A549 (cell line): ENCODE results near the gene SLC7A11. TPM values are rescaled to one million over a fixed set of nuclear protein-coding genes. Genes with fewer than 3 reads are reported as not detected.

Experiments used
- ATAC-seq, 2 experiments: fragments of 200-7000 bp in 1 of 2; fragments of >200 bp in 1 of 2; cut with Nextera tagmentation in 1 of 2; cut with Tn5 transposase in 1 of 2; 3 replicates each; pipeline versions ENCODE4 v1.8.0 to v1.9.1; 2018 to 2020; ENCODE audit warnings: mild to moderate bottlenecking in 1 of 2, moderate library complexity in 1 of 2
- CTCF ChIA-PET: fragments of 300-600 bp; sonication (Branson Sonifier 250); formaldehyde crosslinking; extraction: SDS; loops from one replicate; lab custom pipeline; 2021; ENCODE audit warnings: antibody characterized with exemption, inconsistent platforms; lab: Yijun Ruan, JAX
- POLR2A ChIA-PET: fragments of 350-600 bp; formaldehyde crosslinking; extraction: SDS; loops from one replicate; lab custom pipeline; 2021; ENCODE audit warnings: antibody characterized with exemption, inconsistent platforms; lab: Yijun Ruan, JAX
- DNase-seq, 2 experiments: peaks; one replicate each; pipeline versions ENCODE4 v3.0.0 to v3.0.0-alpha.2; 2011 to 2016; ENCODE audit warnings: low read depth in 1 of 2, low spot score in 1 of 2
- FAIRE-seq: peaks from 2 replicates; lab custom pipeline; 2011; peaks lifted over from hg19 to GRCh38; lab: Jason Lieb, UNC
- H3K27ac ChIP-seq, 2 experiments: fragments of >200 bp; sonication (Bioruptor Twin); formaldehyde crosslinking; 3 replicates each; pipeline ENCODE4 v1.5.1; 2016 to 2017
- H3K4me1 ChIP-seq: fragments of >200 bp; sonication (Bioruptor Twin); formaldehyde crosslinking; 3 replicates; pipeline ENCODE4 v1.6.1; 2016
- H3K4me2 ChIP-seq: fragments of >200 bp; sonication (Bioruptor Twin); formaldehyde crosslinking; 3 replicates; pipeline ENCODE4 v1.6.1; 2016
- H3K4me3 ChIP-seq: fragments of >200 bp; sonication (Bioruptor Twin); formaldehyde crosslinking; 3 replicates; pipeline ENCODE4 v1.5.1; 2016
- H3K9me3 ChIP-seq: fragments of >200 bp; sonication (Bioruptor Twin); formaldehyde crosslinking; 3 replicates; pipeline ENCODE4 v1.6.1; 2016
- ATOH8 ChIP-seq: fragments of 250-450 bp; sonication (Bioruptor Pico); IDR thresholded peaks from 2 replicates; pipeline ENCODE4 v1.5.0; 2020; ENCODE audit warnings: low read depth, mild to moderate bottlenecking, moderate library complexity
- BHLHE40 ChIP-seq: IDR thresholded peaks from 2 replicates; pipeline ENCODE4 v1.6.1; 2012; ENCODE audit warnings: low read depth, low read length, inconsistent platforms
- CBX8 ChIP-seq: fragments of 200-600 bp; sonication (generic); IDR thresholded peaks from 2 replicates; pipeline ENCODE4 v1.6.1; 2016
- CHD4 ChIP-seq: fragments of 200-600 bp; sonication (generic); IDR thresholded peaks from 2 replicates; pipeline ENCODE4 v1.6.1; 2016; ENCODE audit warnings: antibody characterized with exemption, mild to moderate bottlenecking, borderline replicate concordance
- FOSL2 ChIP-seq, 2 experiments: fragments of 450-650 bp in 1 of 2; fragments of >200 bp in 1 of 2; sonication (Bioruptor Twin) in 1 of 2; formaldehyde crosslinking; IDR thresholded peaks; 2 replicates each; pipeline versions ENCODE4 v1.5.0 to v1.6.1; 2016 to 2020; ENCODE audit warnings: mild to moderate bottlenecking in 1 of 2, moderate library complexity in 1 of 2
- FOXS1 ChIP-seq: fragments of 250-450 bp; sonication (Bioruptor Pico); IDR thresholded peaks from 2 replicates; pipeline ENCODE4 v1.5.0; 2020; ENCODE audit warnings: mild to moderate bottlenecking, moderate library complexity
- HEYL ChIP-seq: fragments of 250-450 bp; sonication (Bioruptor Pico); IDR thresholded peaks from 2 replicates; pipeline ENCODE4 v1.8.0; 2021; ENCODE audit warnings: mild to moderate bottlenecking, moderate library complexity
- HMGXB4 ChIP-seq: fragments of 250-450 bp; sonication (Bioruptor Pico); IDR thresholded peaks from 2 replicates; pipeline ENCODE4 v1.5.0; 2021; ENCODE audit warnings: mild to moderate bottlenecking, moderate library complexity, borderline replicate concordance
- HOXA7 ChIP-seq: fragments of 250-450 bp; sonication (Bioruptor Pico); IDR thresholded peaks from 2 replicates; pipeline ENCODE4 v1.5.0; 2020; ENCODE audit warnings: mild to moderate bottlenecking, moderate library complexity
- KDM5A ChIP-seq: fragments of 200-600 bp; sonication (generic); IDR thresholded peaks from 2 replicates; pipeline ENCODE4 v1.6.1; 2016; ENCODE audit warnings: antibody characterized with exemption, mild to moderate bottlenecking
- MAX ChIP-seq: IDR thresholded peaks from 2 replicates; pipeline ENCODE4 v1.6.1; 2012
- NR3C1 ChIP-seq: fragments of >200 bp; sonication (Bioruptor Twin); formaldehyde crosslinking; IDR thresholded peaks from 3 replicates; pipeline ENCODE4 v1.6.1; 2017
- POLR2A ChIP-seq: IDR thresholded peaks from 2 replicates; pipeline ENCODE4 v1.6.1; 2012; ENCODE audit warnings: mild to moderate bottlenecking, low read length
- POLR2AphosphoS2 ChIP-seq: conservative IDR thresholded peaks from 2 replicates; pipeline ENCODE4 v1.6.1; 2012; ENCODE audit warnings: low read length, improper control_type of control experiment, inconsistent platforms
- RARB ChIP-seq: fragments of 250-450 bp; sonication (Bioruptor Pico); IDR thresholded peaks from 2 replicates; pipeline ENCODE4 v1.8.0; 2021; ENCODE audit warnings: mild to moderate bottlenecking, moderate library complexity
- SREBF2 ChIP-seq: fragments of 450-650 bp; IDR thresholded peaks from 2 replicates; pipeline ENCODE4 v1.6.1; 2014; ENCODE audit warnings: mild to moderate bottlenecking, moderate library complexity
- ZFP36 ChIP-seq: fragments of 450-650 bp; IDR thresholded peaks from 2 replicates; pipeline ENCODE4 v1.6.1; 2014; ENCODE audit warnings: borderline replicate concordance; ENCODE audit not compliant: partially characterized antibody
- ZSCAN20 ChIP-seq: fragments of 250-450 bp; sonication (Bioruptor Pico); IDR thresholded peaks from 2 replicates; pipeline ENCODE4 v1.8.0; 2022; ENCODE audit warnings: mild to moderate bottlenecking, moderate library complexity
- polyA plus RNA-seq, 4 experiments: library from polyadenylated mRNA; depleted of rRNA in 3 of 4; stranded (reverse); fragments of >200 nt; fragmentation: RNase III in 1 of 4; extraction: RNeasy Plus Mini Kit Qiagen cat#74134 plus additional on column Dnase treatment in 1 of 4; gene quantifications; 2 replicates in 3 of 4; 3 replicates in 1 of 4; pipeline ENCODE4 v1.2.3, GENCODE V29; 2011 to 2017
- TF ChIP-seq, protein P1 (sequence below): IDR thresholded peaks from 2 replicates; pipeline ENCODE4 v1.6.1; 2012
- TF ChIP-seq, protein P2 (sequence below): fragments of 200-600 bp; sonication (generic); IDR thresholded peaks from 2 replicates; pipeline ENCODE4 v1.6.1; 2016; ENCODE audit warnings: antibody characterized with exemption, mild to moderate bottlenecking, moderate library complexity

Gene SLC7A11
- polyA plus RNA-seq, 2 of the 4 experiments (the other 2 are of a cell fraction): 52.4 to 161 TPM

GRCh38 chr4:138225477-138225876, 16.7 kb downstream of the SLC7A11 start (continued):
- TF ChIP-seq HMGXB4 (CRISPR knock-in tag) (no peak), NR3C1 (no peak), HEYL (CRISPR knock-in tag) (no peak), ZFP36 (no peak), ATOH8 (CRISPR knock-in tag) (no peak), POLR2A (no peak), MAX (no peak), BHLHE40 (no peak), FOXS1 (CRISPR knock-in tag) (no peak), CHD4 (no peak), CBX8 (no peak), POLR2AphosphoS2 (peak; percentile 88), ZSCAN20 (CRISPR knock-in tag) (no peak), RARB (CRISPR knock-in tag) (no peak; the same call in 1 of the 2 replicates)
- TF ChIP-seq, protein P1, sequence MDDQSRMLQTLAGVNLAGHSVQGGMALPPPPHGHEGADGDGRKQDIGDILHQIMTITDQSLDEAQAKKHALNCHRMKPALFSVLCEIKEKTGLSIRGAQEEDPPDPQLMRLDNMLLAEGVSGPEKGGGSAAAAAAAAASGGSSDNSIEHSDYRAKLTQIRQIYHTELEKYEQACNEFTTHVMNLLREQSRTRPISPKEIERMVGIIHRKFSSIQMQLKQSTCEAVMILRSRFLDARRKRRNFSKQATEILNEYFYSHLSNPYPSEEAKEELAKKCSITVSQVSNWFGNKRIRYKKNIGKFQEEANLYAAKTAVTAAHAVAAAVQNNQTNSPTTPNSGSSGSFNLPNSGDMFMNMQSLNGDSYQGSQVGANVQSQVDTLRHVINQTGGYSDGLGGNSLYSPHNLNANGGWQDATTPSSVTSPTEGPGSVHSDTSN: no peak
- TF ChIP-seq, protein P2, sequence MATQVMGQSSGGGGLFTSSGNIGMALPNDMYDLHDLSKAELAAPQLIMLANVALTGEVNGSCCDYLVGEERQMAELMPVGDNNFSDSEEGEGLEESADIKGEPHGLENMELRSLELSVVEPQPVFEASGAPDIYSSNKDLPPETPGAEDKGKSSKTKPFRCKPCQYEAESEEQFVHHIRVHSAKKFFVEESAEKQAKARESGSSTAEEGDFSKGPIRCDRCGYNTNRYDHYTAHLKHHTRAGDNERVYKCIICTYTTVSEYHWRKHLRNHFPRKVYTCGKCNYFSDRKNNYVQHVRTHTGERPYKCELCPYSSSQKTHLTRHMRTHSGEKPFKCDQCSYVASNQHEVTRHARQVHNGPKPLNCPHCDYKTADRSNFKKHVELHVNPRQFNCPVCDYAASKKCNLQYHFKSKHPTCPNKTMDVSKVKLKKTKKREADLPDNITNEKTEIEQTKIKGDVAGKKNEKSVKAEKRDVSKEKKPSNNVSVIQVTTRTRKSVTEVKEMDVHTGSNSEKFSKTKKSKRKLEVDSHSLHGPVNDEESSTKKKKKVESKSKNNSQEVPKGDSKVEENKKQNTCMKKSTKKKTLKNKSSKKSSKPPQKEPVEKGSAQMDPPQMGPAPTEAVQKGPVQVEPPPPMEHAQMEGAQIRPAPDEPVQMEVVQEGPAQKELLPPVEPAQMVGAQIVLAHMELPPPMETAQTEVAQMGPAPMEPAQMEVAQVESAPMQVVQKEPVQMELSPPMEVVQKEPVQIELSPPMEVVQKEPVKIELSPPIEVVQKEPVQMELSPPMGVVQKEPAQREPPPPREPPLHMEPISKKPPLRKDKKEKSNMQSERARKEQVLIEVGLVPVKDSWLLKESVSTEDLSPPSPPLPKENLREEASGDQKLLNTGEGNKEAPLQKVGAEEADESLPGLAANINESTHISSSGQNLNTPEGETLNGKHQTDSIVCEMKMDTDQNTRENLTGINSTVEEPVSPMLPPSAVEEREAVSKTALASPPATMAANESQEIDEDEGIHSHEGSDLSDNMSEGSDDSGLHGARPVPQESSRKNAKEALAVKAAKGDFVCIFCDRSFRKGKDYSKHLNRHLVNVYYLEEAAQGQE: no peak

DNA sequence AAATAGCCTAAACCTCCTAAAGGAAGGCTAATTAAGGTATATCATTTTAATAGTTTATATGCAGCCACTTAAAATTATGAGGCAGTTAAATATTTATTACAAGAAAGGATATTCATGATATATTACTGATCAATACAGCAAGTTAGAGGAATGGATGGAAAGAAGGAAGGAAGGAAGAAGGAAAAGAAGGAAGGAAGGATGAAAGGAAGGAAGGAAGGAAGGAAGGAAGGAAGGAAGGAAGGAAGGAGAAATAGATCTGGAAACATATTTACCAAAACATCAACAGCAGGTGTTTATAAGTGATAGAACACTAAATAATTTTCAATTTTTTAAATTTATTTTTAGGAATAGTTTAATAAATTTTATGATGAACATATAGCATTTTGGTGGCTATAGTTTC, 17.5 kb downstream of the SLC7A11 start:
- Histone ChIP-seq H3K27ac (peak overlapping the region; percentile 78 to 81; a peak in 5 of 6 replicates), H3K9me3 (no peaks in the 10 kb centered on the region), H3K4me2 (peak overlapping the region; percentile 72; the same call in 2 of the 3 replicates), H3K4me3 (no peak overlapping the region; the same call in 2 of the 3 replicates), H3K4me1 (peaks cover 99% of the 10 kb centered on the region)
- DNase-seq: no peak
- TF ChIP-seq SREBF2 (no peak), HOXA7 (CRISPR knock-in tag) (peak; percentile 22; the same call in 1 of the 2 replicates), KDM5A (no peak), FOSL2 (IDR thresholded peaks at IDR 0.05) (no peak), FOSL2 (CRISPR knock-in tag; IDR thresholded peaks at IDR 0.05) (no peak)
- ChIA-PET POLR2A (interaction anchor here (1.0 kb wide), 1 partner anchor 18 kb away, joined by 3 read pairs; the partner anchor contains the start of gene SLC7A11), CTCF (no interaction called here)
- no peak for FAIRE-seq
- ATAC-seq: no peak
